Fibroblast of mammary gland (primary cell): Measurements from ENCODE around the gene SLC23A3.

Experiments used
- DNase-seq: peaks from one replicate; pipeline ENCODE4 v3.0.0-alpha.2; 2010; ENCODE audit warnings: low read depth
- H3K4me3 ChIP-seq: 2 replicates; pipeline ENCODE4 v1.5.1; 2011; ENCODE audit warnings: low read depth, mild to moderate bottlenecking, low read length, moderate library complexity; ENCODE audit not compliant: control insufficient read depth
- CTCF ChIP-seq: conservative IDR thresholded peaks from 2 replicates; pipeline ENCODE4 v1.5.1; 2011; ENCODE audit warnings: low read depth, low read length, inconsistent platforms; ENCODE audit not compliant: control insufficient read depth, insufficient read depth

Gene SLC23A3

GRCh38 chr2:219214141-219214540 is 44.3 kb upstream of the SLC23A3 start:
- TF ChIP-seq CTCF = no peak
- DNase-seq = no peak
- no peak overlapping the region for H3K4me3 ChIP-seq

GRCh38 chr2:219213486-219214071 is 43.8 kb upstream of the SLC23A3 start:
- TF ChIP-seq CTCF = no peak
- H3K4me3 ChIP-seq = no peak overlapping the region
- no peak for DNase-seq

GRCh38 chr2:219213026-219213415 is 43.2 kb upstream of the SLC23A3 start:
- no peak for TF ChIP-seq CTCF
- no peak overlapping the region for H3K4me3 ChIP-seq
- DNase-seq = no peak

- no peak for DNase-seq
- H3K4me3 ChIP-seq = no peak overlapping the region
- no peak for TF ChIP-seq CTCF
Observed at GRCh38 chr2:219210886-219211362, 41.1 kb upstream of the SLC23A3 start.

- H3K4me3 ChIP-seq = no peak overlapping the region
- no peak for DNase-seq
- TF ChIP-seq CTCF = no peak
Observed at GRCh38 chr2:219210196-219210885, 40.5 kb upstream of the SLC23A3 start.

- DNase-seq = no peak
- no peak overlapping the region for H3K4me3 ChIP-seq
Observed at GRCh38 chr2:219209236-219210195, 39.7 kb upstream of the SLC23A3 start.

More at GRCh38 chr2:219209236-219210195, 39.7 kb upstream of the SLC23A3 start:
- TF ChIP-seq CTCF = no peak
